Endothelial cell of umbilical vein (primary cell): Measurements from ENCODE around the gene CHID1. TPM values are rescaled to one million over a fixed set of nuclear protein-coding genes. Genes with fewer than 3 reads are reported as not detected.

Source experiments
- BruUV-seq: library from RNA; stranded (reverse); fragments of 400-500 nt; replicated peaks from 2 replicates; lab custom pipeline; 2021; lab: Mats Ljungman, UMichigan
- CTCF ChIA-PET: fragments of 300-600, 350-600 bp; sonication (Branson Sonifier 250); formaldehyde crosslinking; loops from one replicate; lab custom pipeline; 2021; ENCODE audit warnings: antibody characterized with exemption, inconsistent platforms; lab: Charles Lee
- POLR2A ChIA-PET: fragments of 300-600, 350-600 bp; sonication (Branson Sonifier 250); formaldehyde crosslinking; loops from one replicate; lab custom pipeline; 2021; ENCODE audit warnings: antibody characterized with exemption, inconsistent platforms; lab: Charles Lee
- DNase-seq: peaks from one replicate; pipeline ENCODE4 v3.0.0-alpha.2; 2011; ENCODE audit warnings: low read depth, low spot score
- FAIRE-seq: peaks from 2 replicates; lab custom pipeline; 2011; peaks lifted over from hg19 to GRCh38; lab: Jason Lieb, UNC
- H2AFZ ChIP-seq: 2 replicates; pipeline ENCODE4 v1.6.0; 2012; ENCODE audit warnings: low read depth, low read length, control low read depth, inconsistent platforms
- H3K27ac ChIP-seq: 2 replicates; pipeline ENCODE4 v1.5.1; 2011; ENCODE audit warnings: low read depth, mild to moderate bottlenecking, control low read depth, low read length, moderate library complexity; ENCODE audit not compliant: insufficient read depth
- H3K27me3 ChIP-seq, 2 experiments: 2 replicates each; pipeline versions ENCODE4 v1.6.0 to v1.6.1; 2011; ENCODE audit warnings: low read length in 2 of 2, mixed read lengths in 1 of 2; ENCODE audit not compliant: control insufficient read depth in 2 of 2, insufficient read depth in 2 of 2
- H3K36me3 ChIP-seq, 2 experiments: 2 replicates in 1 of 2; 3 replicates in 1 of 2; pipeline ENCODE4 v1.5.1; 2011; ENCODE audit warnings: low read length in 2 of 2, mild to moderate bottlenecking in 1 of 2, moderate library complexity in 1 of 2; ENCODE audit not compliant: control insufficient read depth in 2 of 2, insufficient read depth in 2 of 2; ENCODE audit errors: extremely low read depth in 1 of 2
- H3K4me1 ChIP-seq: 3 replicates; pipeline ENCODE4 v1.5.1; 2011; ENCODE audit warnings: mild to moderate bottlenecking, low read length; ENCODE audit not compliant: control insufficient read depth, insufficient read depth; ENCODE audit errors: extremely low read depth
- H3K4me2 ChIP-seq: 2 replicates; pipeline ENCODE4 v1.6.1; 2011; ENCODE audit warnings: low read length, control low read depth, mixed read lengths; ENCODE audit not compliant: insufficient read depth
- H3K4me3 ChIP-seq, 3 experiments: fragments of 200-600 bp in 1 of 3; sonication (generic), shearing (Covaris generic) in 1 of 3; replicated peaks in 1 of 3; 2 replicates each; pipeline ENCODE4 v1.5.1; 2011 to 2016; ENCODE audit warnings: control low read depth in 3 of 3, low read length in 3 of 3, mild to moderate bottlenecking in 2 of 3, inconsistent platforms in 1 of 3, low read depth in 1 of 3, moderate library complexity in 1 of 3; ENCODE audit not compliant: insufficient read depth in 1 of 3
- H3K79me2 ChIP-seq: 2 replicates; pipeline ENCODE4 v1.6.0; 2012; ENCODE audit warnings: low read length, inconsistent platforms; ENCODE audit not compliant: control insufficient read depth, insufficient read depth
- H3K9ac ChIP-seq: replicated peaks from 2 replicates; pipeline ENCODE3; 2011; ENCODE audit warnings: low read length, control low read depth; ENCODE audit not compliant: insufficient read depth; ENCODE audit errors: extremely low read depth
- H3K9me1 ChIP-seq: replicated peaks from 3 replicates; pipeline ENCODE4 v1.6.0; 2011; ENCODE audit warnings: mild to moderate bottlenecking, low read length; ENCODE audit not compliant: control insufficient read depth, insufficient read depth; ENCODE audit errors: extremely low read depth
- H3K9me3 ChIP-seq: replicated peaks from 2 replicates; pipeline ENCODE4 v1.5.1; 2012; ENCODE audit warnings: low read length, inconsistent platforms; ENCODE audit not compliant: control insufficient read depth, insufficient read depth
- H4K20me1 ChIP-seq: replicated peaks from 2 replicates; pipeline ENCODE3; 2011; ENCODE audit warnings: mild to moderate bottlenecking, low read length; ENCODE audit not compliant: control insufficient read depth, insufficient read depth; ENCODE audit errors: extremely low read depth
- EZH2 ChIP-seq: IDR thresholded peaks from 2 replicates; pipeline ENCODE4 v1.6.1; 2012; ENCODE audit warnings: borderline replicate concordance, low read depth, mild to moderate bottlenecking, moderate library complexity, low read length, inconsistent platforms; ENCODE audit not compliant: severe bottlenecking
- FOS ChIP-seq: IDR thresholded peaks from 2 replicates; pipeline ENCODE4 v1.6.1; 2011; ENCODE audit warnings: mild to moderate bottlenecking, low read length, moderate library complexity, borderline replicate concordance; ENCODE audit not compliant: insufficient read depth
- GATA2 ChIP-seq: IDR thresholded peaks from 2 replicates; pipeline ENCODE4 v1.7.0; 2011; ENCODE audit warnings: low read depth, mild to moderate bottlenecking, moderate library complexity, mixed read lengths, low read length; ENCODE audit not compliant: insufficient read length, insufficient read depth
- JUN ChIP-seq: IDR thresholded peaks from 2 replicates; pipeline ENCODE4 v1.6.1; 2011; ENCODE audit warnings: borderline replicate concordance, low read depth; ENCODE audit not compliant: insufficient read length, insufficient read depth
- MYC ChIP-seq: IDR thresholded peaks from one replicate; pipeline ENCODE4 v1.6.1; 2011; ENCODE audit warnings: mild to moderate bottlenecking, low read depth, low read length
- POLR2AphosphoS5 ChIP-seq: IDR thresholded peaks from 2 replicates; pipeline ENCODE4 v1.6.1; 2012; ENCODE audit warnings: low read depth, mild to moderate bottlenecking, control low read depth, low read length, moderate library complexity; ENCODE audit not compliant: insufficient read depth
- dilution Hi-C: fragments of 300-500 bp; cut with MboI; formaldehyde crosslinking; loops from one replicate; pipeline ENCODE4 v1.15.0; 2019; ENCODE audit warnings: low sequenced_read_pairs; ENCODE audit not compliant: extremely low pct_ligation_motif_present
- intact Hi-C: fragments of 100-400 bp; cut with micrococcal nuclease; formaldehyde crosslinking; loops from one replicate; pipeline ENCODE4 v1.10.0; 2022
- polyA plus RNA-seq, 4 experiments: library from polyadenylated mRNA; depleted of rRNA in 3 of 4; stranded (reverse) in 3 of 4; unstranded in 1 of 4; fragments of >200 nt; gene quantifications; 2 replicates each; pipeline versions ENCODE4 v1.2.1 to v1.2.3, GENCODE V29; 2011 to 2012; ENCODE audit warnings: missing spikeins in 1 of 4
- total RNA-seq: library from RNA; stranded (reverse); gene quantifications from 2 replicates; pipeline ENCODE4 v1.2.3, GENCODE V29; 2021
- TF ChIP-seq, protein P1 (sequence below), 2 donors: IDR thresholded peaks; 1 replicate in 1 of 2; 2 replicates in 1 of 2; pipeline ENCODE4 v1.5.1; 2011; ENCODE audit warnings: low read length in 2 of 2, mild to moderate bottlenecking in 2 of 2, moderate library complexity in 2 of 2, control low read depth in 1 of 2, inconsistent platforms in 1 of 2, low read depth in 1 of 2; ENCODE audit not compliant: insufficient read depth in 1 of 2; ENCODE audit errors: extremely low read depth in 1 of 2

Gene CHID1
- total and polyA plus RNA-seq, 2 donors (not counting 3 experiments of a cell fraction or from before 2014, with no cell fraction given) = 89.8 to 107 TPM

GRCh38 chr11:828506-829175 lies 82.0 kb downstream of the CHID1 start:
- Histone ChIP-seq H2AFZ (peak overlapping the region; percentile 35), H3K27ac (peak overlapping the region; percentile 35), H3K4me3 (peak overlapping the region in 1 of 3 experiments; percentile 7), H3K9ac (no peak overlapping the region), H3K79me2 (peaks cover 6% of the 10 kb centered on the region), H3K36me3 (peaks cover 4 to 11% of the 10 kb centered on the region in 2 experiments), H3K27me3 (no peaks in the 10 kb centered on the region), H4K20me1 (no peaks in the 10 kb centered on the region), H3K9me1 (no peaks in the 10 kb centered on the region), H3K9me3 (no peaks in the 10 kb centered on the region), H3K4me1 (peaks cover 41% of the 10 kb centered on the region), H3K4me2 (peak overlapping the region; percentile 58)
- dilution Hi-C loops = no loop called here
- intact Hi-C loops = loop anchor here (1.0 kb wide), 1 partner anchor 9 kb away; no protein-coding TSS in a partner anchor
- TF ChIP-seq GATA2 = no peak
- TF ChIP-seq FOS = no peak
- no peak for TF ChIP-seq EZH2
- no peak for TF ChIP-seq JUN
- TF ChIP-seq POLR2AphosphoS5 = no peak
- no peak for TF ChIP-seq MYC
- TF ChIP-seq, protein P1, sequence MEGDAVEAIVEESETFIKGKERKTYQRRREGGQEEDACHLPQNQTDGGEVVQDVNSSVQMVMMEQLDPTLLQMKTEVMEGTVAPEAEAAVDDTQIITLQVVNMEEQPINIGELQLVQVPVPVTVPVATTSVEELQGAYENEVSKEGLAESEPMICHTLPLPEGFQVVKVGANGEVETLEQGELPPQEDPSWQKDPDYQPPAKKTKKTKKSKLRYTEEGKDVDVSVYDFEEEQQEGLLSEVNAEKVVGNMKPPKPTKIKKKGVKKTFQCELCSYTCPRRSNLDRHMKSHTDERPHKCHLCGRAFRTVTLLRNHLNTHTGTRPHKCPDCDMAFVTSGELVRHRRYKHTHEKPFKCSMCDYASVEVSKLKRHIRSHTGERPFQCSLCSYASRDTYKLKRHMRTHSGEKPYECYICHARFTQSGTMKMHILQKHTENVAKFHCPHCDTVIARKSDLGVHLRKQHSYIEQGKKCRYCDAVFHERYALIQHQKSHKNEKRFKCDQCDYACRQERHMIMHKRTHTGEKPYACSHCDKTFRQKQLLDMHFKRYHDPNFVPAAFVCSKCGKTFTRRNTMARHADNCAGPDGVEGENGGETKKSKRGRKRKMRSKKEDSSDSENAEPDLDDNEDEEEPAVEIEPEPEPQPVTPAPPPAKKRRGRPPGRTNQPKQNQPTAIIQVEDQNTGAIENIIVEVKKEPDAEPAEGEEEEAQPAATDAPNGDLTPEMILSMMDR (IDR thresholded peaks at IDR 0.05; ENCODE audit: extremely low read depth in 1 of 2, insufficient read depth in 1 of 2, low read depth in 1 of 2, low read length in 2 of 2) = no peak
- no TSS peak for BruUV-seq
- ChIA-PET POLR2A (interaction anchor here (1.1 to 3.6 kb wide), 5 partner anchors 8 to 19 kb away, joined by 3 to 28 read pairs (median 7); partner anchors contain the start of genes PNPLA2, POLR2L, RPLP2 and TSPAN4), CTCF (interaction anchor here (1.1 to 2.7 kb wide), 4 partner anchors 10 to 222 kb away, joined by 3 to 10 read pairs (median 6); partner anchors contain the start of genes PIDD1 and PNPLA2)
- DNase-seq (no peak), FAIRE-seq (no peak)
